Ovary (tissue), 9 donors: ENCODE data around the gene MDFIC2. TPM values are rescaled to one million over a fixed set of nuclear protein-coding genes. Genes with fewer than 3 reads are reported as not detected.

Experiments used
- DNase-seq, 5 donors: peaks; one replicate each; pipeline ENCODE4 v3.0.0-alpha.2; 2019 to 2020
- H3K27ac ChIP-seq, 2 donors: fragments of 200-600 bp; one replicate each; pipeline versions ENCODE4 v1.5.1 to v1.8.0; 2019 to 2022
- H3K27me3 ChIP-seq: fragments of 200-600 bp; one replicate; pipeline ENCODE4 v1.8.0; 2022
- H3K36me3 ChIP-seq: fragments of 200-600 bp; sonication (generic); one replicate; pipeline ENCODE4 v1.5.1; 2019
- H3K4me1 ChIP-seq: one replicate; pipeline ENCODE4 v1.8.1; 2013; ENCODE audit warnings: mild to moderate bottlenecking, moderate library complexity; ENCODE audit not compliant: insufficient read depth
- H3K4me3 ChIP-seq: fragments of 200-600 bp; sonication (generic); one replicate; pipeline ENCODE4 v1.5.1; 2017
- H3K9me3 ChIP-seq, 2 donors: fragments of 200-600 bp in 1 of 2; sonication (generic) in 1 of 2; one replicate each; pipeline versions ENCODE4 v1.5.1 to v1.8.1; 2013 to 2019; ENCODE audit warnings: mild to moderate bottlenecking in 1 of 2, moderate library complexity in 1 of 2
- CTCF ChIP-seq, 3 donors: fragments of 450-650 bp in 2 of 3; fragments of 200-600 bp in 1 of 3; IDR thresholded peaks; one replicate each; pipeline versions ENCODE4 v1.5.1 to v1.8.0; 2016 to 2022; ENCODE audit warnings: antibody characterized with exemption in 3 of 3, mild to moderate bottlenecking in 1 of 3
- EP300 ChIP-seq: sonication (generic); formaldehyde crosslinking; IDR thresholded peaks from one replicate; pipeline ENCODE4 v1.6.1; 2017; ENCODE audit warnings: antibody characterized with exemption
- POLR2A ChIP-seq: fragments of 450-650 bp; IDR thresholded peaks from one replicate; pipeline ENCODE4 v1.6.1; 2017; ENCODE audit warnings: antibody characterized with exemption, mild to moderate bottlenecking, moderate library complexity
- WGBS, 3 donors: extraction: QIAGEN DNeasy Blood & Tissue Kit in 1 of 3; methylation state at CpG; one replicate each; pipeline versions ENCODE4 v1.1.5 to v1.1.7; 2013 to 2017; 5-methylcytosine and 5-hydroxymethylcytosine counted together
- intact Hi-C, 4 donors: fragments of 100-400 bp; cut with DNase I; formaldehyde crosslinking; loops; one replicate each; pipeline versions ENCODE4 v1.11.0 to v1.15.1; 2022 to 2023
- polyA plus RNA-seq, 2 donors: library from polyadenylated mRNA; stranded (reverse); fragments of 200-250 nt in 1 of 2; fragments of 350-450 nt in 1 of 2; fragmentation: Illumina TruSeq in 1 of 2; extraction: RNeasy Lipid Tissue Mini Kit (QIAGEN cat#74804) in 1 of 2; gene quantifications; one replicate each; pipeline ENCODE4 v1.2.3, GENCODE V29; 2013 to 2014
- total RNA-seq, 7 donors: library from RNA; depleted of rRNA in 2 of 7; stranded (reverse); fragments of >200 nt in 2 of 7; fragmentation: NEBNext Ultra II Directional in 3 of 7; extraction: Animal tissue kit (Norgen Biotek cat#: 25700) in 3 of 7; gene quantifications; one replicate each; pipeline versions ENCODE4 v1.1.0 to v1.2.4, GENCODE V29; 2016 to 2023
- donor health status: DM: no; HTN: no; CAD: no; lungs with moderate emphysema.
- donor health status: DM: no; HTN: no; CAD: no.
- donor health status: Bipolar disorder and iron deficiency.
- donor health status: DM: yes; HTN: yes; CAD: no.
- donor health status: DM: no; HTN: no; CAD: no.
- donor health status: DM: yes; HTN: yes; CAD: no.

Gene MDFIC2
- total and polyA plus RNA-seq, 9 donors = not detected

GRCh38 chr3:70180664-70181063 lies 131.8 kb downstream of the MDFIC2 start:
- no peak overlapping the region for H3K4me3 ChIP-seq
- no peaks in the 10 kb centered on the region for H3K27me3 ChIP-seq
- intact Hi-C loops = no loop called here
- H3K36me3 ChIP-seq = no peaks in the 10 kb centered on the region
- no peaks in the 10 kb centered on the region for H3K4me1 ChIP-seq
- no peaks in the 10 kb centered on the region for H3K9me3 ChIP-seq
- TF ChIP-seq CTCF (IDR thresholded peaks at IDR 0.05) (no peak), EP300 (no peak), POLR2A (no peak)
- DNase-seq = no peak
- H3K27ac ChIP-seq = no peak overlapping the region
- 84 to 88% (median 86%) methylated on average over 6 of the region's 6 CpGs for WGBS, 3 donors

GRCh38 chr3:70179111-70179510 lies 133.3 kb downstream of the MDFIC2 start:
- no peak for DNase-seq
- no peak overlapping the region for H3K27ac ChIP-seq
- intact Hi-C loops = no loop called here
- H3K4me3 ChIP-seq = no peak overlapping the region
- no peak for TF ChIP-seq CTCF (IDR thresholded peaks at IDR 0.05)
- no peak for TF ChIP-seq POLR2A
- no peak for TF ChIP-seq EP300
- H3K36me3 ChIP-seq = no peaks in the 10 kb centered on the region
- H3K4me1 ChIP-seq = no peaks in the 10 kb centered on the region
- H3K9me3 ChIP-seq = no peaks in the 10 kb centered on the region
- 78 to 88% (median 84%) methylated on average over 3 of the region's 3 CpGs for WGBS, 3 donors
- H3K27me3 ChIP-seq = no peaks in the 10 kb centered on the region

GRCh38 chr3:70177881-70178645 lies 134.4 kb downstream of the MDFIC2 start:
- intact Hi-C loops = no loop called here
- Histone ChIP-seq H3K27ac (no peak overlapping the region), H3K4me1 (no peaks in the 10 kb centered on the region), H3K27me3 (no peaks in the 10 kb centered on the region), H3K36me3 (no peaks in the 10 kb centered on the region), H3K4me3 (no peak overlapping the region), H3K9me3 (no peaks in the 10 kb centered on the region)
- TF ChIP-seq CTCF (IDR thresholded peaks at IDR 0.05) (no peak), POLR2A (no peak), EP300 (no peak)
- 71 to 82% (median 81%) methylated on average over 8 of the region's 8 CpGs for WGBS, 3 donors
- no peak for DNase-seq

GRCh38 chr3:70176224-70176623 lies 136.2 kb downstream of the MDFIC2 start:
- no peaks in the 10 kb centered on the region for H3K36me3 ChIP-seq
- no peak overlapping the region for H3K27ac ChIP-seq
- intact Hi-C loops = no loop called here
- TF ChIP-seq CTCF (IDR thresholded peaks at IDR 0.05) = no peak
- TF ChIP-seq EP300 = no peak
- TF ChIP-seq POLR2A = no peak
- H3K9me3 ChIP-seq = no peaks in the 10 kb centered on the region
- WGBS, 3 donors = 78 to 85% (median 81%) methylated on average over 4 of the region's 4 CpGs
- H3K27me3 ChIP-seq = no peaks in the 10 kb centered on the region
- H3K4me1 ChIP-seq = no peaks in the 10 kb centered on the region
- no peak overlapping the region for H3K4me3 ChIP-seq
- DNase-seq = no peak
